ENCODE results near the gene MGARP. TPM values are rescaled to one million over a fixed set of nuclear protein-coding genes. Genes with fewer than 3 reads are reported as not detected.

The MGARP gene
- total and polyA plus RNA-seq, 2 experiments from 2014 or later, result 2.1 to 2.9 TPM

GRCh38 chr4:139241086-139241783 is 38.8 kb downstream of the MGARP start:
- no peaks in the 10 kb centered on the region for H3K27me3 ChIP-seq (replicated peaks; ENCODE audit: insufficient read depth)
- peaks cover 40% of the 10 kb centered on the region for H3K4me1 ChIP-seq (ENCODE audit: insufficient read depth)
- no peaks in the 10 kb centered on the region for H3K36me3 ChIP-seq (ENCODE audit: low read depth)
- 86 to 87% methylated on average over 11 of the region's 11 CpGs for WGBS, 2 experiments (ENCODE audit: low coverage in 1 of 2, low lambda C conversion rate in 2 of 2, missing lambda C conversion rate in 2 of 2)
- no peaks in the 10 kb centered on the region for H4K20me1 ChIP-seq (ENCODE audit: insufficient read depth)
- H3K9ac ChIP-seq, result no peak overlapping the region
- H3F3A ChIP-seq (ENCODE audit: insufficient read depth), result peaks cover 33% of the 10 kb centered on the region
- H3K79me2 ChIP-seq (ENCODE audit: insufficient read depth), result no peaks in the 10 kb centered on the region
- DNase-seq, result no peak
- TF ChIP-seq EZH2phosphoT487 (IDR thresholded peaks at IDR 0.05; ENCODE audit: insufficient read depth, low read depth), result no peak
- TF ChIP-seq EZH2 (IDR thresholded peaks at IDR 0.05; ENCODE audit: insufficient read depth, poor library complexity, severe bottlenecking), result no peak
- H3K9me3 ChIP-seq (ENCODE audit: low read depth), result no peaks in the 10 kb centered on the region
- no peak overlapping the region for H2AFZ ChIP-seq
- H3K9me2 ChIP-seq (ENCODE audit: insufficient read depth), result no peaks in the 10 kb centered on the region
- in situ Hi-C loops (cut with MboI), result no loop called here
- H3K27ac ChIP-seq, result no peak overlapping the region
- H3K4me3 ChIP-seq, result no peak overlapping the region
- no peak overlapping the region for H3K4me2 ChIP-seq (ENCODE audit: unreplicated experiment)

DNA sequence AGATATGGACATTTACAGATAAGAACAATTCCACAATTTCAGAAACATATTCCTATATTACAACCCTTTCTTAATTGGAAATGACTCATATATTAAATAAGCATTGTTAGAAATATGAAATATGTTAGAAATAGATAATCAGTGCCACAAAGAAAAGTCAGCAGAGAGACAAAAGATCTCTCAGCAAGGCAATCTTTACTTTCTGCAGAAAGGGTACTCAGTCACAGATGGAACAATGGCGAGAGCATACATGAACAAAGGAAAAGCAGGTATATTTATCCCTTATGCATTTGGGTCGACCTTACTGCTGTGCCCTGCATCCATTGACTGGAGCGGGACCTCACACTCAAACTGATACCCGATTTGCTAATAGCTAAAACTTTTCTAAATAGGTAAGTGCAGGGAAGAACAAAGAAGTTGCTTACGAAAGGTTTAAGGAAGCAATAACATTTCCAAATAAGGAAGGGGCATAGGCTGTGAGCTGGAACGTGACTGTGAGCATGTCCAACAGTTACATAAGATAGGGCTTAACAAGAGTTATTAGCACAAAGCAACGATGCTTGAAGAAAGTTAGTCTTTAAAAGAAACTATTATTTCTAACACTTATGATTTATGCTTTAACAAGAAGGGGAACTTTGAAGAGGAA is 40.8 kb downstream of the MGARP start:
- Histone ChIP-seq H3K79me2 (ENCODE audit: insufficient read depth) (no peaks in the 10 kb centered on the region), H3K36me3 (ENCODE audit: low read depth) (no peaks in the 10 kb centered on the region), H3K9ac (no peak overlapping the region), H3K4me3 (no peak overlapping the region), H4K20me1 (ENCODE audit: insufficient read depth) (no peaks in the 10 kb centered on the region), H3K9me2 (ENCODE audit: insufficient read depth) (no peaks in the 10 kb centered on the region), H3K27ac (no peak overlapping the region), H3F3A (ENCODE audit: insufficient read depth) (peaks cover 23% of the 10 kb centered on the region), H3K9me3 (ENCODE audit: low read depth) (no peaks in the 10 kb centered on the region), H3K4me1 (ENCODE audit: insufficient read depth) (peaks cover 20% of the 10 kb centered on the region), H3K4me2 (ENCODE audit: unreplicated experiment) (no peak overlapping the region), H3K27me3 (replicated peaks; ENCODE audit: insufficient read depth) (no peaks in the 10 kb centered on the region), H2AFZ (no peak overlapping the region)
- DNase-seq, result no peak
- no peak for TF ChIP-seq EZH2phosphoT487 (IDR thresholded peaks at IDR 0.05; ENCODE audit: insufficient read depth, low read depth)
- no peak for TF ChIP-seq EZH2 (IDR thresholded peaks at IDR 0.05; ENCODE audit: insufficient read depth, poor library complexity, severe bottlenecking)
- in situ Hi-C loops (cut with MboI), result no loop called here
- 93% methylated on average over 7 of the region's 7 CpGs for WGBS, 2 experiments (ENCODE audit: low coverage in 1 of 2, low lambda C conversion rate in 2 of 2, missing lambda C conversion rate in 2 of 2)

- peak overlapping the region; percentile 22; the same call in 1 of the 2 replicates for H2AFZ ChIP-seq
- WGBS, 2 experiments (ENCODE audit: low coverage in 1 of 2, low lambda C conversion rate in 2 of 2, missing lambda C conversion rate in 2 of 2), result 84 to 85% methylated on average over 3 of the region's 3 CpGs
- no peak for DNase-seq
These were observed 45.8 kb downstream of the MGARP start for GRCh38 chr4:139234253-139234652.

DNA sequence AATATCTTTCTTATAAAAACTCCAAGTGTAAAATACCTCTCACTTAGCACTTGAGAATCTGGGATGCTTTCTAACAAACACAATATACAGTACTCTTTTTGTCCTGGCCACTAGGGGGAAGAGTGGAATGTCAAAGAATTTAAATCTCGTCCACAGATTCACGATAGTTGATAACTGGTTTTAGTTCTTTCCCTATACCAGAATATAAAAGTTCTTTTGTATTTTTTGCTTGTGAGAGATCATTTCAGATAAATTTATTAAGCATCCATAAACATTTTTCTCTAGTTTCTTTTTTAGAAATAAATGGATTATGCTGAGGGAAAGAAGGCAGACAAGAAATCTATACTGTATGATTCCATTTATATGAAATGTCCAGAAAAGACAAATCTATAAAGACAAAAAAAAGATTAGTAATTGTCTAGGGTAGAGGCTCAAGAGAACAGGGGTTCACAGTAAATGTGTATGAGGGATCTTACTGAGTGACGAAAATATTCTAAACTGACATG is 50.4 kb downstream of the MGARP start:
- H3K27me3 ChIP-seq (replicated peaks; ENCODE audit: insufficient read depth), result no peaks in the 10 kb centered on the region
- H3K36me3 ChIP-seq (ENCODE audit: low read depth), result no peaks in the 10 kb centered on the region
- H3K27ac ChIP-seq, result no peak overlapping the region
- H3K79me2 ChIP-seq (ENCODE audit: insufficient read depth), result no peaks in the 10 kb centered on the region
- H3K9ac ChIP-seq, result no peak overlapping the region
- H3K4me3 ChIP-seq, result no peak overlapping the region
- no peak for TF ChIP-seq EZH2phosphoT487 (IDR thresholded peaks at IDR 0.05; ENCODE audit: insufficient read depth, low read depth)
- TF ChIP-seq EZH2 (IDR thresholded peaks at IDR 0.05; ENCODE audit: insufficient read depth, poor library complexity, severe bottlenecking), result no peak
- in situ Hi-C loops (cut with MboI), result no loop called here
- H3K9me2 ChIP-seq (ENCODE audit: insufficient read depth), result no peaks in the 10 kb centered on the region
- H3K4me1 ChIP-seq (ENCODE audit: insufficient read depth), result no peaks in the 10 kb centered on the region
- H3K4me2 ChIP-seq (ENCODE audit: unreplicated experiment), result no peak overlapping the region
- 30 to 34% methylated on average over 3 of the region's 3 CpGs for WGBS, 2 experiments (ENCODE audit: low coverage in 1 of 2, low lambda C conversion rate in 2 of 2, missing lambda C conversion rate in 2 of 2)
- H3K9me3 ChIP-seq (ENCODE audit: low read depth), result no peaks in the 10 kb centered on the region
- peak; percentile 73 for DNase-seq
- H4K20me1 ChIP-seq (ENCODE audit: insufficient read depth), result no peaks in the 10 kb centered on the region
- H2AFZ ChIP-seq, result peak overlapping the region; percentile 46; the same call in 1 of the 2 replicates
- H3F3A ChIP-seq (ENCODE audit: insufficient read depth), result no peaks in the 10 kb centered on the region

More at GRCh38 chr4:139234253-139234652, 45.8 kb downstream of the MGARP start:
- Histone ChIP-seq H3K4me2 (ENCODE audit: unreplicated experiment) (no peak overlapping the region), H3K79me2 (ENCODE audit: insufficient read depth) (no peaks in the 10 kb centered on the region), H3K36me3 (ENCODE audit: low read depth) (no peaks in the 10 kb centered on the region), H3K27me3 (replicated peaks; ENCODE audit: insufficient read depth) (no peaks in the 10 kb centered on the region), H3F3A (ENCODE audit: insufficient read depth) (no peaks in the 10 kb centered on the region), H3K9me3 (ENCODE audit: low read depth) (no peaks in the 10 kb centered on the region), H3K9ac (no peak overlapping the region), H3K4me1 (ENCODE audit: insufficient read depth) (no peaks in the 10 kb centered on the region), H4K20me1 (ENCODE audit: insufficient read depth) (no peaks in the 10 kb centered on the region), H3K9me2 (ENCODE audit: insufficient read depth) (no peaks in the 10 kb centered on the region), H3K4me3 (no peak overlapping the region), H3K27ac (no peak overlapping the region)
- TF ChIP-seq EZH2 (IDR thresholded peaks at IDR 0.05; ENCODE audit: insufficient read depth, poor library complexity, severe bottlenecking), result no peak
- no peak for TF ChIP-seq EZH2phosphoT487 (IDR thresholded peaks at IDR 0.05; ENCODE audit: insufficient read depth, low read depth)
- in situ Hi-C loops (cut with MboI), result no loop called here

All from GM23248 (cell line).